OCI-LY3 (cell line): Measurements from ENCODE around the gene TMEM250.

ENCODE experiments used
- EZH2phosphoT487 ChIP-seq: fragments of 200-600 bp; shearing (Covaris generic); IDR thresholded peaks from 2 replicates; pipeline ENCODE4 v1.6.1; 2018; ENCODE audit warnings: antibody characterized with exemption, mixed run types, low read depth
- TF ChIP-seq, protein P1 (sequence below): fragments of 200-600, 300-600 bp; sonication (generic); IDR thresholded peaks from 2 replicates; pipeline ENCODE4 v1.5.1; 2014; ENCODE audit warnings: antibody characterized with exemption, low read length, low read depth

DNA sequence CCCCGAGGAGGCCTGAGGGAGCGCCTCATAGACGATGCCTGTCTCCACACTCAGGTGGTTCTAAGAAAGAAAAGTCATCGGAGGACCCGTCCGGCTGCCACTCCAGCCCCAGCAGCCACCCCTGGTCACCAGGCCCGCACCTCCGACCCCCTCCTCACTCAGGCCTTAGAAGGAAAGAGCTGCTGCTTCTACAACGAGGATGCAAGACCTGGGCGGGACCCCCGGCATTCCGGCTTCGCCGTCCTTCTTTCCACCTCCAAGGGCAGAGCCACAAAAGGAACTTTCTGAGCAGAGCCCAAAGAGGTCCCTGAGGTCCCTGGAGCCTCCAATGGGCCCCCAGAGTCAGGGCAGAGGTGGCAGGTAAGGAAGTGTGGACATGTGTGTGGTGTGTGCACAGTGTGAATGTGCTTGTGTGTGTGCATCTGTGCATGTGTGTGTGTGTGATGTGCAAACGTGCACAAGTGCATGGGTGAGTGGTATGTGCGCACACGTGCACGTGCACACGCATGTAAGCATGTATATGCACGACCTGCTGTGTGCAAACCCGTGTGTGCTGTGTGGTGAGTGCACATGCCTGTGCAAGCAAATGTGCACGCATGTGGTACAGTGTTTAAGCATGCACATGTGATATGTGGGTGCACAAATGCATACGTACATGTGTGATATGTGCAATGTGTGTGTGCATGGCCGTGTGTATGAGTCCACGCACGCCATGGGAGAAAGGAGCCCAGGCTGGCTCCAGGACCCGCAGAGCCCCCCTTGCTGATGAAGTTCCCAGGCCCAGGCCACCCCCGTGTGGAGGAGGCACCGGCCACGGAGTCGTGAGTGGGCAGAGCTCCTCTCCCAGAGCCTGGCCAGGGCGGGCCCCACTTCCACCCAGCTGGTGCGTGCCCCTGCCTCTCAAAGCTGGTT is 27.7 kb upstream of the TMEM250 start:
- TF ChIP-seq, protein P1, sequence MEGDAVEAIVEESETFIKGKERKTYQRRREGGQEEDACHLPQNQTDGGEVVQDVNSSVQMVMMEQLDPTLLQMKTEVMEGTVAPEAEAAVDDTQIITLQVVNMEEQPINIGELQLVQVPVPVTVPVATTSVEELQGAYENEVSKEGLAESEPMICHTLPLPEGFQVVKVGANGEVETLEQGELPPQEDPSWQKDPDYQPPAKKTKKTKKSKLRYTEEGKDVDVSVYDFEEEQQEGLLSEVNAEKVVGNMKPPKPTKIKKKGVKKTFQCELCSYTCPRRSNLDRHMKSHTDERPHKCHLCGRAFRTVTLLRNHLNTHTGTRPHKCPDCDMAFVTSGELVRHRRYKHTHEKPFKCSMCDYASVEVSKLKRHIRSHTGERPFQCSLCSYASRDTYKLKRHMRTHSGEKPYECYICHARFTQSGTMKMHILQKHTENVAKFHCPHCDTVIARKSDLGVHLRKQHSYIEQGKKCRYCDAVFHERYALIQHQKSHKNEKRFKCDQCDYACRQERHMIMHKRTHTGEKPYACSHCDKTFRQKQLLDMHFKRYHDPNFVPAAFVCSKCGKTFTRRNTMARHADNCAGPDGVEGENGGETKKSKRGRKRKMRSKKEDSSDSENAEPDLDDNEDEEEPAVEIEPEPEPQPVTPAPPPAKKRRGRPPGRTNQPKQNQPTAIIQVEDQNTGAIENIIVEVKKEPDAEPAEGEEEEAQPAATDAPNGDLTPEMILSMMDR: no peak
- no peak for TF ChIP-seq EZH2phosphoT487
